Naive thymus-derived CD4-positive, alpha-beta T cell (primary cell): Measurements from ENCODE around the gene ATP1A2. TPM values are rescaled to one million over a fixed set of nuclear protein-coding genes. Genes with fewer than 3 reads are reported as not detected.

Experiments used
- ATAC-seq: fragments of 150-1000 bp; cut with Tn5 transposase; 2 replicates; pipeline ENCODE4 v1.10.0; 2021; ENCODE audit warnings: mild to moderate bottlenecking, moderate library complexity
- CTCF ChIA-PET: fragments of 350-600 bp; sonication (Branson Sonifier 250); formaldehyde crosslinking; loops from one replicate; lab custom pipeline; 2021; ENCODE audit warnings: antibody characterized with exemption; lab: Charles Lee
- POLR2A ChIA-PET: fragments of 350-600 bp; sonication (Branson Sonifier 250); formaldehyde crosslinking; loops from one replicate; lab custom pipeline; 2021; ENCODE audit warnings: antibody characterized with exemption, inconsistent platforms; lab: Charles Lee
- DNase-seq, 9 donors: peaks; one replicate each; pipeline versions ENCODE4 v3.0.0 to v3.0.0-alpha.2; 2020 to 2022; ENCODE audit warnings: mixed read lengths in 1 of 9
- H3K27ac ChIP-seq: one replicate; pipeline ENCODE4 v1.7.0; 2013; ENCODE audit warnings: mild to moderate bottlenecking, low read depth, low read length, moderate library complexity
- H3K27me3 ChIP-seq, 2 donors: one replicate each; pipeline ENCODE4 v1.7.0; 2013; ENCODE audit warnings: low read length in 2 of 2, mild to moderate bottlenecking in 2 of 2, moderate library complexity in 2 of 2; ENCODE audit not compliant: control insufficient read depth in 2 of 2, insufficient read depth in 2 of 2
- H3K36me3 ChIP-seq, 3 experiments: 1 replicate in 2 of 3; 2 replicates in 1 of 3; pipeline ENCODE4 v1.7.0; 2013; ENCODE audit warnings: low read length in 3 of 3, mild to moderate bottlenecking in 3 of 3, moderate library complexity in 1 of 3; ENCODE audit not compliant: insufficient read depth in 3 of 3, control insufficient read depth in 2 of 3
- H3K4me1 ChIP-seq, 2 donors: one replicate each; pipeline ENCODE4 v1.7.0; 2013; ENCODE audit warnings: low read length in 2 of 2, mild to moderate bottlenecking in 2 of 2, moderate library complexity in 1 of 2; ENCODE audit not compliant: control insufficient read depth in 2 of 2, insufficient read depth in 2 of 2
- H3K4me3 ChIP-seq: 2 replicates; pipeline ENCODE4 v1.7.0; 2013; ENCODE audit warnings: mild to moderate bottlenecking, low read length
- H3K9me3 ChIP-seq, 3 experiments: 1 replicate in 2 of 3; 2 replicates in 1 of 3; pipeline ENCODE4 v1.7.0; 2013; ENCODE audit warnings: low read length in 3 of 3; ENCODE audit not compliant: control insufficient read depth in 2 of 3
- H3K27ac Mint-ChIP-seq, 9 donors: one replicate each; pipeline ENCODE4 v1.8.0; 2020 to 2022; ENCODE audit warnings: mixed read lengths in 9 of 9, mild to moderate bottlenecking in 8 of 9, moderate library complexity in 5 of 9, inconsistent platforms in 2 of 9
- H3K27me3 Mint-ChIP-seq, 5 donors: one replicate each; pipeline ENCODE4 v1.8.0; 2021 to 2022; ENCODE audit warnings: mixed read lengths in 5 of 5, mild to moderate bottlenecking in 1 of 5
- H3K36me3 Mint-ChIP-seq, 5 donors: one replicate each; pipeline ENCODE4 v1.8.0; 2020 to 2022; ENCODE audit warnings: mixed read lengths in 5 of 5, mild to moderate bottlenecking in 3 of 5, inconsistent platforms in 1 of 5
- H3K4me1 Mint-ChIP-seq, 7 donors: one replicate each; pipeline ENCODE4 v1.8.0; 2020 to 2022; ENCODE audit warnings: mixed read lengths in 7 of 7, mild to moderate bottlenecking in 3 of 7, inconsistent platforms in 1 of 7
- H3K4me3 Mint-ChIP-seq, 10 donors: one replicate each; pipeline ENCODE4 v1.8.0; 2020 to 2022; ENCODE audit warnings: mild to moderate bottlenecking in 10 of 10, mixed read lengths in 10 of 10, moderate library complexity in 6 of 10, inconsistent platforms in 2 of 10
- H3K9me3 Mint-ChIP-seq, 11 donors: one replicate each; pipeline ENCODE4 v1.8.0; 2020 to 2022; ENCODE audit warnings: mixed read lengths in 11 of 11, mild to moderate bottlenecking in 4 of 11, inconsistent platforms in 1 of 11, moderate library complexity in 1 of 11
- intact Hi-C, 2 donors: fragments of 100-400 bp; cut with micrococcal nuclease; formaldehyde crosslinking; loops; one replicate each; pipeline ENCODE4 v1.15.1; 2023
- polyA plus RNA-seq, 2 donors: library from polyadenylated mRNA; unstranded; fragments of 300-500 nt; fragmentation: Illumina TruSeq; gene quantifications; one replicate each; pipeline ENCODE4 v1.2.3, GENCODE V29; 2021
- total RNA-seq, 6 experiments: library from RNA in 5 of 6; stranded (reverse) in 5 of 6; gene quantifications; 1 replicate in 5 of 6; 2 replicates in 1 of 6; pipeline ENCODE4 v1.2.3 and lab custom pipeline; 2021 to 2026

Gene ATP1A2
- total and polyA plus RNA-seq, 7 experiments from 2014 or later = not detected

GRCh38 chr1:160188341-160188740, 72.8 kb downstream of the ATP1A2 start:
- Histone ChIP-seq H3K9me3 (no peaks in the 10 kb centered on the region), H3K36me3 (no peaks in the 10 kb centered on the region), H3K4me3 (no peak overlapping the region), H3K27me3 (no peaks in the 10 kb centered on the region), H3K4me1 (no peaks in the 10 kb centered on the region), H3K27ac (no peak overlapping the region)
- no peaks in the 10 kb centered on the region for H3K4me1 Mint-ChIP-seq
- H3K27me3 Mint-ChIP-seq = peaks cover 0 to 10% (median 6%) of the 10 kb centered on the region in 5 donors
- ATAC-seq (no peak), DNase-seq (no peak)
- POLR2A ChIA-PET = no interaction called here
- CTCF ChIA-PET = no interaction called here
- intact Hi-C loops = no loop called here
- no peaks in the 10 kb centered on the region for H3K9me3 Mint-ChIP-seq
- H3K36me3 Mint-ChIP-seq = no peaks in the 10 kb centered on the region
- no peak overlapping the region for H3K4me3 Mint-ChIP-seq
- H3K27ac Mint-ChIP-seq = no peak overlapping the region

- H3K36me3 ChIP-seq = no peaks in the 10 kb centered on the region
- H3K9me3 ChIP-seq = no peaks in the 10 kb centered on the region
- peaks cover 0 to 10% (median 6%) of the 10 kb centered on the region in 5 donors for H3K27me3 Mint-ChIP-seq
- ATAC-seq = no peak
- no peaks in the 10 kb centered on the region for H3K4me1 Mint-ChIP-seq
- intact Hi-C loops = loop anchor here in 1 of 2 donors (5.0 kb wide), 1 partner anchor 42 kb away; no protein-coding TSS in a partner anchor
- no peaks in the 10 kb centered on the region for H3K27me3 ChIP-seq
- H3K27ac ChIP-seq = no peak within 1 kb of the TSS
- no peak within 1 kb of the TSS for H3K4me3 ChIP-seq
- no peaks in the 10 kb centered on the region for H3K9me3 Mint-ChIP-seq
- H3K36me3 Mint-ChIP-seq = no peaks in the 10 kb centered on the region
- POLR2A ChIA-PET = no interaction called here
- H3K27ac Mint-ChIP-seq = no peak within 1 kb of the TSS
- no peak within 1 kb of the TSS for H3K4me3 Mint-ChIP-seq
- CTCF ChIA-PET = interaction anchor here (0.6 to 4.2 kb wide), 6 partner anchors 29 to 650 kb away, joined by 3 to 47 read pairs (median 4); no protein-coding TSS in a partner anchor
- no peaks in the 10 kb centered on the region for H3K4me1 ChIP-seq
- DNase-seq = no peak
These were observed 74.4 kb downstream of the ATP1A2 start, which contains the start of gene CASQ1 for GRCh38 chr1:160189649-160190625. Gene CASQ1 (plus strand): TSS chr1:160190575. CDS start chr1:160190752, 177 bp downstream.

- Histone ChIP-seq H3K4me3 (no peak overlapping the region), H3K4me1 (no peaks in the 10 kb centered on the region), H3K27me3 (no peaks in the 10 kb centered on the region), H3K36me3 (no peaks in the 10 kb centered on the region), H3K27ac (no peak overlapping the region), H3K9me3 (no peaks in the 10 kb centered on the region)
- no peak overlapping the region for H3K4me3 Mint-ChIP-seq
- CTCF ChIA-PET = interaction anchor here (0.6 to 4.2 kb wide), 7 partner anchors 11 to 1363 kb away, joined by 3 to 47 read pairs (median 8); no protein-coding TSS in a partner anchor
- H3K27ac Mint-ChIP-seq = no peak overlapping the region
- POLR2A ChIA-PET = interaction anchor here (0.6 kb wide), 1 partner anchor 60 kb away, joined by 3 read pairs; no protein-coding TSS in a partner anchor
- H3K4me1 Mint-ChIP-seq = peaks cover 0 to 2% (median 0%) of the 10 kb centered on the region in 7 donors
- no peaks in the 10 kb centered on the region for H3K9me3 Mint-ChIP-seq
- intact Hi-C loops = loop anchor here in 1 of 2 donors (2.0 to 5.0 kb wide), 2 partner anchors 27 to 41 kb away; no protein-coding TSS in a partner anchor
- peaks cover 0 to 5% (median 3%) of the 10 kb centered on the region in 5 donors for H3K27me3 Mint-ChIP-seq
- no peaks in the 10 kb centered on the region for H3K36me3 Mint-ChIP-seq
- DNase-seq (no peak), ATAC-seq (no peak)
These were observed 76.2 kb downstream of the ATP1A2 start for GRCh38 chr1:160191756-160192155.

GRCh38 chr1:160192234-160192633, 76.7 kb downstream of the ATP1A2 start:
- Histone ChIP-seq H3K4me1 (no peaks in the 10 kb centered on the region), H3K36me3 (no peaks in the 10 kb centered on the region), H3K4me3 (no peak overlapping the region), H3K9me3 (no peaks in the 10 kb centered on the region), H3K27me3 (no peaks in the 10 kb centered on the region), H3K27ac (no peak overlapping the region)
- DNase-seq (no peak), ATAC-seq (no peak)
- H3K4me1 Mint-ChIP-seq = peaks cover 0 to 2% (median 0%) of the 10 kb centered on the region in 7 donors
- POLR2A ChIA-PET = interaction anchor here (0.6 to 1.3 kb wide), 2 partner anchors 60 to 100 kb away, joined by 3 to 4 read pairs; no protein-coding TSS in a partner anchor
- no peak overlapping the region for H3K4me3 Mint-ChIP-seq
- H3K27me3 Mint-ChIP-seq = peaks cover 0 to 5% (median 0%) of the 10 kb centered on the region in 5 donors
- no peaks in the 10 kb centered on the region for H3K9me3 Mint-ChIP-seq
- no peak overlapping the region for H3K27ac Mint-ChIP-seq
- no peaks in the 10 kb centered on the region for H3K36me3 Mint-ChIP-seq
- intact Hi-C loops = loop anchor here in 1 of 2 donors (2.0 to 5.0 kb wide), 2 partner anchors 27 to 40 kb away; no protein-coding TSS in a partner anchor
- CTCF ChIA-PET = interaction anchor here (1.3 to 4.2 kb wide), 4 partner anchors 10 to 100 kb away, joined by 4 to 47 read pairs (median 15); no protein-coding TSS in a partner anchor

Other genes with a start within 250 kb of the ATP1A2 start
- gene CFAP45, start 215.6 kb upstream of the ATP1A2 start, total RNA-seq = 1 to 10 TPM in 2 of 5 experiments, under 1 TPM in 3; 0.53 to 2.8 (median 0.92) TPM
- under 1 TPM; 0.17 to 0.57 TPM for gene CFAP45, start 215.6 kb upstream of the ATP1A2 start, polyA plus RNA-seq
- 100 to 1,000 TPM; 116 to 450 (median 284) TPM for gene TAGLN2, start 190.3 kb upstream of the ATP1A2 start, total RNA-seq
- 100 to 1,000 TPM; 449 to 662 TPM for gene TAGLN2, start 190.3 kb upstream of the ATP1A2 start, polyA plus RNA-seq
- under 1 TPM in 1 of 5 experiments, not detected in 4; 0.12 TPM for gene IGSF9, start 170.1 kb upstream of the ATP1A2 start, total RNA-seq
- gene IGSF9, start 170.1 kb upstream of the ATP1A2 start, polyA plus RNA-seq = under 1 TPM in 1 of 2 donors, not detected in 1; 0.12 TPM
- not detected for gene SLAMF9, start 161.5 kb upstream of the ATP1A2 start, total RNA-seq
- gene SLAMF9, start 161.5 kb upstream of the ATP1A2 start, polyA plus RNA-seq = not detected
- 10 to 100 TPM in 2 of 5 experiments, 1 to 10 TPM in 3; 4.0 to 11.4 (median 7.0) TPM for gene PIGM, start 83.8 kb upstream of the ATP1A2 start, total RNA-seq
- gene PIGM, start 83.8 kb upstream of the ATP1A2 start, polyA plus RNA-seq = 1 to 10 TPM; 4.1 to 5.0 TPM
- gene KCNJ10, start 45.6 kb upstream of the ATP1A2 start, total RNA-seq = under 1 TPM in 1 of 5 experiments, not detected in 4; 0.32 TPM
- under 1 TPM in 1 of 2 donors, not detected in 1; 0.29 TPM for gene KCNJ10, start 45.6 kb upstream of the ATP1A2 start, polyA plus RNA-seq
- not detected for gene KCNJ9, start 34.2 kb upstream of the ATP1A2 start, total RNA-seq
- gene KCNJ9, start 34.2 kb upstream of the ATP1A2 start, polyA plus RNA-seq = under 1 TPM; 0.06 to 0.08 TPM
- 10 to 100 TPM; 31.9 to 68.7 (median 44.8) TPM for gene IGSF8, start 17.1 kb upstream of the ATP1A2 start, total RNA-seq
- 10 to 100 TPM; 38.6 to 60.9 TPM for gene IGSF8, start 17.1 kb upstream of the ATP1A2 start, polyA plus RNA-seq
- under 1 TPM in 1 of 5 experiments, not detected in 4; 0.71 TPM for gene ATP1A4, start 35.8 kb downstream of the ATP1A2 start, total RNA-seq
- gene ATP1A4, start 35.8 kb downstream of the ATP1A2 start, polyA plus RNA-seq = not detected
- gene CASQ1, start 74.8 kb downstream of the ATP1A2 start, total RNA-seq = 1 to 10 TPM in 1 of 5 experiments, not detected in 4; 1.1 TPM
- gene CASQ1, start 74.8 kb downstream of the ATP1A2 start, polyA plus RNA-seq = not detected
- 10 to 100 TPM; 11.5 to 38.6 (median 13.4) TPM for gene PEA15, start 89.6 kb downstream of the ATP1A2 start, total RNA-seq
- 1 to 10 TPM; 4.7 TPM for gene PEA15, start 89.6 kb downstream of the ATP1A2 start, polyA plus RNA-seq
- 100 to 1,000 TPM; 115 to 226 (median 176) TPM for gene DCAF8, start 146.8 kb downstream of the ATP1A2 start, total RNA-seq
- 10 to 100 TPM; 45.6 to 49.8 TPM for gene DCAF8, start 146.8 kb downstream of the ATP1A2 start, polyA plus RNA-seq
- gene PEX19, start 169.4 kb downstream of the ATP1A2 start, total RNA-seq = 10 to 100 TPM; 37.9 to 66.1 (median 49.2) TPM
- gene PEX19, start 169.4 kb downstream of the ATP1A2 start, polyA plus RNA-seq = 10 to 100 TPM; 55.6 to 56.4 TPM
- 100 to 1,000 TPM; 104 to 151 (median 118) TPM for gene COPA, start 227.5 kb downstream of the ATP1A2 start, total RNA-seq
- 100 to 1,000 TPM; 101 to 156 TPM for gene COPA, start 227.5 kb downstream of the ATP1A2 start, polyA plus RNA-seq
- 10 to 100 TPM; 68.4 to 91.1 (median 73.5) TPM for gene NCSTN, start 227.6 kb downstream of the ATP1A2 start, total RNA-seq
- gene NCSTN, start 227.6 kb downstream of the ATP1A2 start, polyA plus RNA-seq = 10 to 100 TPM; 69.2 to 85.3 TPM